ENCODE results near the gene CKAP5. TPM values are rescaled to one million over a fixed set of nuclear protein-coding genes. Genes with fewer than 3 reads are reported as not detected.

CKAP5 gene
- total RNA-seq, 2 experiments from 2014 or later: 161 to 243 TPM

DNA sequence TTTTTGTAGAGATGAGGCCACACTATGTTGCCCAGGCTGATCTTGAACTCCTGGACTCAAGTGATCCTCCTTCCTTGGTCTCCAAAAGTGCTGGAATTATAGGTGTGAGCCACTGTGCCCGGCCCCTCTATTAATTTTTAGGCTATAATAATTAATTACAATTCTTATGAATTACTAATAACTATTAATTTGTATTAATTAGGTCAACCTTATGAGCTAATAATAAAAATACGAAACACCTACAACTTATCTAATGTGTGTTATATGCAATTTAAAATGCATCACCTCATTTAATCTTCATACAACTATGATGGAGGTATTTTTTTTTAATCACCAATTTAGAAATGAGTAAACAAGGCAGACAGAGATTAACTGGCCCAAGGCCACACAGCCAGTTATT, 46.0 kb upstream of the CKAP5 start:
- H3K9me3 ChIP-seq (ENCODE audit: low read length): no peaks in the 10 kb centered on the region
- no peak overlapping the region for H2AFZ ChIP-seq (ENCODE audit: low read length)
- POLR2A ChIA-PET: no interaction called here
- H3K4me3 ChIP-seq (ENCODE audit: low read depth, low read length, poor library complexity, severe bottlenecking): no peak overlapping the region
- H3K4me1 ChIP-seq (ENCODE audit: insufficient read depth, low read length, poor library complexity, severe bottlenecking): peaks cover 4% of the 10 kb centered on the region
- no peaks in the 10 kb centered on the region for H3K79me2 ChIP-seq (ENCODE audit: insufficient read depth, low read depth, low read length)
- TF ChIP-seq, protein P1, sequence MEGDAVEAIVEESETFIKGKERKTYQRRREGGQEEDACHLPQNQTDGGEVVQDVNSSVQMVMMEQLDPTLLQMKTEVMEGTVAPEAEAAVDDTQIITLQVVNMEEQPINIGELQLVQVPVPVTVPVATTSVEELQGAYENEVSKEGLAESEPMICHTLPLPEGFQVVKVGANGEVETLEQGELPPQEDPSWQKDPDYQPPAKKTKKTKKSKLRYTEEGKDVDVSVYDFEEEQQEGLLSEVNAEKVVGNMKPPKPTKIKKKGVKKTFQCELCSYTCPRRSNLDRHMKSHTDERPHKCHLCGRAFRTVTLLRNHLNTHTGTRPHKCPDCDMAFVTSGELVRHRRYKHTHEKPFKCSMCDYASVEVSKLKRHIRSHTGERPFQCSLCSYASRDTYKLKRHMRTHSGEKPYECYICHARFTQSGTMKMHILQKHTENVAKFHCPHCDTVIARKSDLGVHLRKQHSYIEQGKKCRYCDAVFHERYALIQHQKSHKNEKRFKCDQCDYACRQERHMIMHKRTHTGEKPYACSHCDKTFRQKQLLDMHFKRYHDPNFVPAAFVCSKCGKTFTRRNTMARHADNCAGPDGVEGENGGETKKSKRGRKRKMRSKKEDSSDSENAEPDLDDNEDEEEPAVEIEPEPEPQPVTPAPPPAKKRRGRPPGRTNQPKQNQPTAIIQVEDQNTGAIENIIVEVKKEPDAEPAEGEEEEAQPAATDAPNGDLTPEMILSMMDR (conservative IDR thresholded peaks at IDR 0.05; ENCODE audit: low read length): no peak
- no peak for TF ChIP-seq EZH2phosphoT487 (IDR thresholded peaks at IDR 0.05; ENCODE audit: borderline replicate concordance, low read depth, low read length)
- H3K9me2 ChIP-seq (ENCODE audit: insufficient read depth, low read length): no peaks in the 10 kb centered on the region
- no peak for DNase-seq (ENCODE audit: low spot score)
- CTCF ChIA-PET (ENCODE audit: unreplicated experiment): no interaction called here
- H3K4me2 ChIP-seq (ENCODE audit: low read length): no peak overlapping the region
- peaks cover 76% of the 10 kb centered on the region for H3K36me3 ChIP-seq (ENCODE audit: insufficient read depth, low read length)
- BruUV-seq (replicated peaks): no TSS peak
- no peak overlapping the region for H3K27ac ChIP-seq (ENCODE audit: low read depth, low read length, poor library complexity, severe bottlenecking)
- no peaks in the 10 kb centered on the region for H4K20me1 ChIP-seq (ENCODE audit: insufficient read depth, low read length)
- intact Hi-C loops (cut with micrococcal nuclease; ENCODE audit: unreplicated experiment): no loop called here

DNA sequence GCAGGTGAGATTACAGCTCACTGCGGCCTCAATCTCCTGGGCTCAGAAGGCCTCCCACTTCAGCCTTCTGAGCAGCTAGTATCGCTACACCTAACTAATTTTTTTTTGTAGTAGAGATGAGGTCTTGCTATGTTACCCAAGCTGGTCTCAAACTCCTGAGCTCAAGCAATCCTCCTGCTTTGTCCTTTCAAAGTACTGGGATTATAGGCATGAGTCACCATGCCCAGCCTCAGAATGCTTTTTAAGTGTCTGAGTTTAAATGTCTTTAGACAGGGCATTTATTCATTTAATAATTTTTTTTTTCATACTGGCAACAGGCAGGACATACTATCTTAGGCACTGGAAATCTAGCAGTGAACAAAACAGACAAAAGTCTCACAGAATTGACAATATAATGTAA, 44.6 kb upstream of the CKAP5 start:
- H3K4me3 ChIP-seq (ENCODE audit: low read depth, low read length, poor library complexity, severe bottlenecking): no peak overlapping the region
- no peaks in the 10 kb centered on the region for H3K79me2 ChIP-seq (ENCODE audit: insufficient read depth, low read depth, low read length)
- ChIA-PET CTCF (ENCODE audit: unreplicated experiment) (interaction anchor here (0.8 kb wide), 1 partner anchor 264 kb away, joined by 6 read pairs; no protein-coding TSS in a partner anchor), POLR2A (interaction anchor here (0.5 kb wide), 1 partner anchor 29 kb away, joined by 3 read pairs; no protein-coding TSS in a partner anchor)
- no peak overlapping the region for H3K27ac ChIP-seq (ENCODE audit: low read depth, low read length, poor library complexity, severe bottlenecking)
- TF ChIP-seq EZH2phosphoT487 (IDR thresholded peaks at IDR 0.05; ENCODE audit: borderline replicate concordance, low read depth, low read length): no peak
- DNase-seq (ENCODE audit: low spot score): no peak
- H3K4me1 ChIP-seq (ENCODE audit: insufficient read depth, low read length, poor library complexity, severe bottlenecking): peaks cover 4% of the 10 kb centered on the region
- intact Hi-C loops (cut with micrococcal nuclease; ENCODE audit: unreplicated experiment): no loop called here
- no peak overlapping the region for H3K4me2 ChIP-seq (ENCODE audit: low read length)
- H3K9me3 ChIP-seq (ENCODE audit: low read length): no peaks in the 10 kb centered on the region
- H3K9me2 ChIP-seq (ENCODE audit: insufficient read depth, low read length): no peaks in the 10 kb centered on the region
- BruUV-seq (replicated peaks): no TSS peak
- no peaks in the 10 kb centered on the region for H4K20me1 ChIP-seq (ENCODE audit: insufficient read depth, low read length)
- no peak overlapping the region for H2AFZ ChIP-seq (ENCODE audit: low read length)
- peaks cover 78% of the 10 kb centered on the region for H3K36me3 ChIP-seq (ENCODE audit: insufficient read depth, low read length)

DNA sequence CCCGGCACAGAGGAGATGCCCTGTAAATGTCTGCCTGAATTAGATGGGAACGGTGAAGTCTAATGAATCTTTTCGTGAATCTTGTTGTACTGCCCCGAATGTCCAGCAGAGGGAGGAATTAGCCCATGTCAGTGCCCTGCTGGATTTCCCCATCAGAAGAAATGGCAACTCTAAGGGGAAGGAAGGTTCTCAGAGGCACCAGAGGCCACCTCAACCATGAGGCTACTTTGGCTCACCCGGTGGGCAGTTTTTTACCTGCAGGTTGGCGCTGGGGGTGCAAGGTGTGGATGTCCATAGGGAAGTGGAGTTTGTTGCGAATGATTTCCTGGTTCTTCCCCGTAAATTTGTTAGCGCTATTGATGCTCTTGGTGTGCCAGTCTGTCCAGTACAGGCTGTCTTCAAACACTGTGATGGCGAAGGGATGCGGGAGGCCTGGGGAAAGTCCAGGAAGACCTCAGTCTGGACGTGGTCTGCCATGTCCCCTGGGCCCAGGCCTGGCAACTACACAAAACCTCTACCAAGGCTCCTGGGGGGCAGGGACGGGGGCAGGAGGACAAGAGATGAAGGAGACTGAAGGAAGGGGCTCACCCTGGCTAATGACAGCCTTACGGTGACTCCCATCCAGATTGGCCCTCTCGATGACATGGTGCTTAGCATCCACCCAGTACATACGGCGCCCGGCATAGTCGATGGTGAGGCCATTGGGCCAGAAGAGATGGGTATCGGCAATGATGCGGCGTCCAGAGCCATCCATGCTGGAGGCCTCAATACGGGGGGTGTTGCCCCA, 43.8 kb upstream of the CKAP5 start:
- intact Hi-C loops (cut with micrococcal nuclease; ENCODE audit: unreplicated experiment): loop anchor here (1.0 kb wide), 2 partner anchors 263 to 271 kb away; no protein-coding TSS in a partner anchor
- peak; percentile 85 for DNase-seq (ENCODE audit: low spot score)
- Histone ChIP-seq H2AFZ (ENCODE audit: low read length) (no peak overlapping the region), H3K4me2 (ENCODE audit: low read length) (no peak overlapping the region), H3K36me3 (ENCODE audit: insufficient read depth, low read length) (peaks cover 80% of the 10 kb centered on the region), H3K9me2 (ENCODE audit: insufficient read depth, low read length) (no peaks in the 10 kb centered on the region), H3K9me3 (ENCODE audit: low read length) (no peaks in the 10 kb centered on the region), H3K4me1 (ENCODE audit: insufficient read depth, low read length, poor library complexity, severe bottlenecking) (peaks cover 4% of the 10 kb centered on the region), H3K4me3 (ENCODE audit: low read depth, low read length, poor library complexity, severe bottlenecking) (no peak overlapping the region), H3K27ac (ENCODE audit: low read depth, low read length, poor library complexity, severe bottlenecking) (peak overlapping the region; percentile 4), H4K20me1 (ENCODE audit: insufficient read depth, low read length) (no peaks in the 10 kb centered on the region), H3K79me2 (ENCODE audit: insufficient read depth, low read depth, low read length) (no peaks in the 10 kb centered on the region)
- POLR2A ChIA-PET: interaction anchor here (0.5 kb wide), 1 partner anchor 28 kb away, joined by 3 read pairs; no protein-coding TSS in a partner anchor
- no TSS peak for BruUV-seq (replicated peaks)
- CTCF ChIA-PET (ENCODE audit: unreplicated experiment): no interaction called here
- TF ChIP-seq, protein P1 (conservative IDR thresholded peaks at IDR 0.05; ENCODE audit: low read length): peak; percentile 90
- no peak for TF ChIP-seq EZH2phosphoT487 (IDR thresholded peaks at IDR 0.05; ENCODE audit: borderline replicate concordance, low read depth, low read length)
